Endothelial cell of umbilical vein (primary cell): ENCODE measurements around the gene TRAPPC14. TPM values are rescaled to one million over a fixed set of nuclear protein-coding genes. Genes with fewer than 3 reads are reported as not detected.

Experiments used
- BruUV-seq: library from RNA; stranded (reverse); fragments of 400-500 nt; replicated peaks from 2 replicates; lab custom pipeline; 2021; lab: Mats Ljungman, UMichigan
- CTCF ChIA-PET: fragments of 300-600, 350-600 bp; sonication (Branson Sonifier 250); formaldehyde crosslinking; loops from one replicate; lab custom pipeline; 2021; ENCODE audit warnings: antibody characterized with exemption, inconsistent platforms; lab: Charles Lee
- POLR2A ChIA-PET: fragments of 300-600, 350-600 bp; sonication (Branson Sonifier 250); formaldehyde crosslinking; loops from one replicate; lab custom pipeline; 2021; ENCODE audit warnings: antibody characterized with exemption, inconsistent platforms; lab: Charles Lee
- DNase-seq: peaks from one replicate; pipeline ENCODE4 v3.0.0-alpha.2; 2011; ENCODE audit warnings: low read depth, low spot score
- FAIRE-seq: peaks from 2 replicates; lab custom pipeline; 2011; peaks lifted over from hg19 to GRCh38; lab: Jason Lieb, UNC
- H2AFZ ChIP-seq: 2 replicates; pipeline ENCODE4 v1.6.0; 2012; ENCODE audit warnings: low read depth, low read length, control low read depth, inconsistent platforms
- H3K27ac ChIP-seq: 2 replicates; pipeline ENCODE4 v1.5.1; 2011; ENCODE audit warnings: low read depth, mild to moderate bottlenecking, control low read depth, low read length, moderate library complexity; ENCODE audit not compliant: insufficient read depth
- H3K27me3 ChIP-seq, 2 experiments: 2 replicates each; pipeline versions ENCODE4 v1.6.0 to v1.6.1; 2011; ENCODE audit warnings: low read length in 2 of 2, mixed read lengths in 1 of 2; ENCODE audit not compliant: control insufficient read depth in 2 of 2, insufficient read depth in 2 of 2
- H3K36me3 ChIP-seq, 2 experiments: 2 replicates in 1 of 2; 3 replicates in 1 of 2; pipeline ENCODE4 v1.5.1; 2011; ENCODE audit warnings: low read length in 2 of 2, mild to moderate bottlenecking in 1 of 2, moderate library complexity in 1 of 2; ENCODE audit not compliant: control insufficient read depth in 2 of 2, insufficient read depth in 2 of 2; ENCODE audit errors: extremely low read depth in 1 of 2
- H3K4me1 ChIP-seq: 3 replicates; pipeline ENCODE4 v1.5.1; 2011; ENCODE audit warnings: mild to moderate bottlenecking, low read length; ENCODE audit not compliant: control insufficient read depth, insufficient read depth; ENCODE audit errors: extremely low read depth
- H3K4me2 ChIP-seq: 2 replicates; pipeline ENCODE4 v1.6.1; 2011; ENCODE audit warnings: low read length, control low read depth, mixed read lengths; ENCODE audit not compliant: insufficient read depth
- H3K4me3 ChIP-seq, 3 experiments: fragments of 200-600 bp in 1 of 3; sonication (generic), shearing (Covaris generic) in 1 of 3; replicated peaks in 1 of 3; 2 replicates each; pipeline ENCODE4 v1.5.1; 2011 to 2016; ENCODE audit warnings: control low read depth in 3 of 3, low read length in 3 of 3, mild to moderate bottlenecking in 2 of 3, inconsistent platforms in 1 of 3, low read depth in 1 of 3, moderate library complexity in 1 of 3; ENCODE audit not compliant: insufficient read depth in 1 of 3
- H3K79me2 ChIP-seq: 2 replicates; pipeline ENCODE4 v1.6.0; 2012; ENCODE audit warnings: low read length, inconsistent platforms; ENCODE audit not compliant: control insufficient read depth, insufficient read depth
- H3K9ac ChIP-seq: replicated peaks from 2 replicates; pipeline ENCODE3; 2011; ENCODE audit warnings: low read length, control low read depth; ENCODE audit not compliant: insufficient read depth; ENCODE audit errors: extremely low read depth
- H3K9me1 ChIP-seq: replicated peaks from 3 replicates; pipeline ENCODE4 v1.6.0; 2011; ENCODE audit warnings: mild to moderate bottlenecking, low read length; ENCODE audit not compliant: control insufficient read depth, insufficient read depth; ENCODE audit errors: extremely low read depth
- H3K9me3 ChIP-seq: replicated peaks from 2 replicates; pipeline ENCODE4 v1.5.1; 2012; ENCODE audit warnings: low read length, inconsistent platforms; ENCODE audit not compliant: control insufficient read depth, insufficient read depth
- H4K20me1 ChIP-seq: replicated peaks from 2 replicates; pipeline ENCODE3; 2011; ENCODE audit warnings: mild to moderate bottlenecking, low read length; ENCODE audit not compliant: control insufficient read depth, insufficient read depth; ENCODE audit errors: extremely low read depth
- EZH2 ChIP-seq: IDR thresholded peaks from 2 replicates; pipeline ENCODE4 v1.6.1; 2012; ENCODE audit warnings: borderline replicate concordance, low read depth, mild to moderate bottlenecking, moderate library complexity, low read length, inconsistent platforms; ENCODE audit not compliant: severe bottlenecking
- FOS ChIP-seq: IDR thresholded peaks from 2 replicates; pipeline ENCODE4 v1.6.1; 2011; ENCODE audit warnings: mild to moderate bottlenecking, low read length, moderate library complexity, borderline replicate concordance; ENCODE audit not compliant: insufficient read depth
- GATA2 ChIP-seq: IDR thresholded peaks from 2 replicates; pipeline ENCODE4 v1.7.0; 2011; ENCODE audit warnings: low read depth, mild to moderate bottlenecking, moderate library complexity, mixed read lengths, low read length; ENCODE audit not compliant: insufficient read length, insufficient read depth
- JUN ChIP-seq: IDR thresholded peaks from 2 replicates; pipeline ENCODE4 v1.6.1; 2011; ENCODE audit warnings: borderline replicate concordance, low read depth; ENCODE audit not compliant: insufficient read length, insufficient read depth
- MAX ChIP-seq: IDR thresholded peaks from 2 replicates; pipeline ENCODE4 v1.6.1; 2011; ENCODE audit not compliant: insufficient read depth, insufficient read length
- MYC ChIP-seq: IDR thresholded peaks from one replicate; pipeline ENCODE4 v1.6.1; 2011; ENCODE audit warnings: mild to moderate bottlenecking, low read depth, low read length
- POLR2A ChIP-seq: IDR thresholded peaks from 2 replicates; pipeline ENCODE4 v1.6.1; 2012; ENCODE audit warnings: low read depth, mild to moderate bottlenecking, control low read depth, low read length
- POLR2AphosphoS5 ChIP-seq: IDR thresholded peaks from 2 replicates; pipeline ENCODE4 v1.6.1; 2012; ENCODE audit warnings: low read depth, mild to moderate bottlenecking, control low read depth, low read length, moderate library complexity; ENCODE audit not compliant: insufficient read depth
- dilution Hi-C: fragments of 300-500 bp; cut with MboI; formaldehyde crosslinking; loops from one replicate; pipeline ENCODE4 v1.15.0; 2019; ENCODE audit warnings: low sequenced_read_pairs; ENCODE audit not compliant: extremely low pct_ligation_motif_present
- intact Hi-C: fragments of 100-400 bp; cut with micrococcal nuclease; formaldehyde crosslinking; loops from one replicate; pipeline ENCODE4 v1.10.0; 2022
- polyA plus RNA-seq, 4 experiments: library from polyadenylated mRNA; depleted of rRNA in 3 of 4; stranded (reverse) in 3 of 4; unstranded in 1 of 4; fragments of >200 nt; gene quantifications; 2 replicates each; pipeline versions ENCODE4 v1.2.1 to v1.2.3, GENCODE V29; 2011 to 2012; ENCODE audit warnings: missing spikeins in 1 of 4
- total RNA-seq: library from RNA; stranded (reverse); gene quantifications from 2 replicates; pipeline ENCODE4 v1.2.3, GENCODE V29; 2021
- TF ChIP-seq, protein P1 (sequence below), 2 donors: IDR thresholded peaks; 1 replicate in 1 of 2; 2 replicates in 1 of 2; pipeline ENCODE4 v1.5.1; 2011; ENCODE audit warnings: low read length in 2 of 2, mild to moderate bottlenecking in 2 of 2, moderate library complexity in 2 of 2, control low read depth in 1 of 2, inconsistent platforms in 1 of 2, low read depth in 1 of 2; ENCODE audit not compliant: insufficient read depth in 1 of 2; ENCODE audit errors: extremely low read depth in 1 of 2

TRAPPC14 gene
- total and polyA plus RNA-seq, 2 donors (not counting 3 experiments of a cell fraction or from before 2014, with no cell fraction given): 13.3 to 23.0 TPM

GRCh38 chr7:100148225-100148558 lies 10.3 kb downstream of the TRAPPC14 start:
- ChIA-PET POLR2A (no interaction called here), CTCF (interaction anchor here (0.8 to 2.2 kb wide), 8 partner anchors 10 to 69 kb away, joined by 3 to 8 read pairs (median 3); partner anchors contain the start of genes GAL3ST4 and TRAPPC14)
- no TSS peak for BruUV-seq
- Histone ChIP-seq H3K27ac (peak overlapping the region; percentile 22), H3K9me3 (no peaks in the 10 kb centered on the region), H4K20me1 (no peaks in the 10 kb centered on the region), H3K4me1 (peaks cover 6% of the 10 kb centered on the region), H3K4me3 (peak overlapping the region; percentile 10 to 80 (median 17)), H3K79me2 (peaks cover 13% of the 10 kb centered on the region), H3K4me2 (peak overlapping the region; percentile 70), H2AFZ (peak overlapping the region; percentile 82), H3K36me3 (no peaks in the 10 kb centered on the region), H3K9ac (peak overlapping the region; percentile 17), H3K27me3 (no peaks in the 10 kb centered on the region), H3K9me1 (no peaks in the 10 kb centered on the region)
- FAIRE-seq: no peak
- TF ChIP-seq FOS (no peak), EZH2 (no peak), POLR2A (no peak), JUN (no peak), GATA2 (no peak), MYC (no peak), MAX (no peak), POLR2AphosphoS5 (no peak)
- TF ChIP-seq, protein P1, sequence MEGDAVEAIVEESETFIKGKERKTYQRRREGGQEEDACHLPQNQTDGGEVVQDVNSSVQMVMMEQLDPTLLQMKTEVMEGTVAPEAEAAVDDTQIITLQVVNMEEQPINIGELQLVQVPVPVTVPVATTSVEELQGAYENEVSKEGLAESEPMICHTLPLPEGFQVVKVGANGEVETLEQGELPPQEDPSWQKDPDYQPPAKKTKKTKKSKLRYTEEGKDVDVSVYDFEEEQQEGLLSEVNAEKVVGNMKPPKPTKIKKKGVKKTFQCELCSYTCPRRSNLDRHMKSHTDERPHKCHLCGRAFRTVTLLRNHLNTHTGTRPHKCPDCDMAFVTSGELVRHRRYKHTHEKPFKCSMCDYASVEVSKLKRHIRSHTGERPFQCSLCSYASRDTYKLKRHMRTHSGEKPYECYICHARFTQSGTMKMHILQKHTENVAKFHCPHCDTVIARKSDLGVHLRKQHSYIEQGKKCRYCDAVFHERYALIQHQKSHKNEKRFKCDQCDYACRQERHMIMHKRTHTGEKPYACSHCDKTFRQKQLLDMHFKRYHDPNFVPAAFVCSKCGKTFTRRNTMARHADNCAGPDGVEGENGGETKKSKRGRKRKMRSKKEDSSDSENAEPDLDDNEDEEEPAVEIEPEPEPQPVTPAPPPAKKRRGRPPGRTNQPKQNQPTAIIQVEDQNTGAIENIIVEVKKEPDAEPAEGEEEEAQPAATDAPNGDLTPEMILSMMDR (IDR thresholded peaks at IDR 0.05; ENCODE audit: extremely low read depth in 1 of 2, insufficient read depth in 1 of 2, low read depth in 1 of 2, low read length in 2 of 2): no peak
- dilution Hi-C loops (no loop called here), intact Hi-C loops (loop anchor here (1.0 to 10.0 kb wide), 4 partner anchors 10 to 907 kb away; partner anchors contain the start of genes AP4M1, CNPY4, MCM7 and TAF6)
- no peak for DNase-seq
